GM19328 (cell line): ENCODE data around the gene EGR1.
"Not testable (repeated sequence)": the region's sequence is repeated elsewhere in the genome, so short reads cannot be mapped to it uniquely, and the experiment has no call there.

Experiments
- ATAC-seq: cut with Tn5 transposase; IDR thresholded peaks from one replicate; pipeline ENCODE4 v1.9.1; 2021; ENCODE audit warnings: mild to moderate bottlenecking, moderate library complexity; ENCODE audit not compliant: unreplicated experiment

EGR1 gene

DNA sequence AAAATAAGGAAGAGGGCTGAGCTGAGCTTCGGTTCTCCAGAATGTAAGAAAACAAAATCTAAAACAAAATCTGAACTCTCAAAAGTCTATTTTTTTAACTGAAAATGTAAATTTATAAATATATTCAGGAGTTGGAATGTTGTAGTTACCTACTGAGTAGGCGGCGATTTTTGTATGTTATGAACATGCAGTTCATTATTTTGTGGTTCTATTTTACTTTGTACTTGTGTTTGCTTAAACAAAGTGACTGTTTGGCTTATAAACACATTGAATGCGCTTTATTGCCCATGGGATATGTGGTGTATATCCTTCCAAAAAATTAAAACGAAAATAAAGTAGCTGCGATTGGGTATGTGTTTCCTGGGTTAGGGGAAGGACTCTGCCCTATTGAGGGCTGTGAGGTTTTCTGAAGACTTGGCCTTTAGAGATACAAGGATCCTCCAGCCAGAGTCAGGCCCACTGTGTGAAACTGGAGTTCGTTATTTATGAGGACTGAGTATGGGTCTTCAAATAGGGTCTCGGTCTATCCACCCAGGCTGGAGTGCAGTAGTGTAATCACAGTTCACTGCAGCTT, 3.8 kb downstream of the EGR1 start:
- no peak for ATAC-seq

DNA sequence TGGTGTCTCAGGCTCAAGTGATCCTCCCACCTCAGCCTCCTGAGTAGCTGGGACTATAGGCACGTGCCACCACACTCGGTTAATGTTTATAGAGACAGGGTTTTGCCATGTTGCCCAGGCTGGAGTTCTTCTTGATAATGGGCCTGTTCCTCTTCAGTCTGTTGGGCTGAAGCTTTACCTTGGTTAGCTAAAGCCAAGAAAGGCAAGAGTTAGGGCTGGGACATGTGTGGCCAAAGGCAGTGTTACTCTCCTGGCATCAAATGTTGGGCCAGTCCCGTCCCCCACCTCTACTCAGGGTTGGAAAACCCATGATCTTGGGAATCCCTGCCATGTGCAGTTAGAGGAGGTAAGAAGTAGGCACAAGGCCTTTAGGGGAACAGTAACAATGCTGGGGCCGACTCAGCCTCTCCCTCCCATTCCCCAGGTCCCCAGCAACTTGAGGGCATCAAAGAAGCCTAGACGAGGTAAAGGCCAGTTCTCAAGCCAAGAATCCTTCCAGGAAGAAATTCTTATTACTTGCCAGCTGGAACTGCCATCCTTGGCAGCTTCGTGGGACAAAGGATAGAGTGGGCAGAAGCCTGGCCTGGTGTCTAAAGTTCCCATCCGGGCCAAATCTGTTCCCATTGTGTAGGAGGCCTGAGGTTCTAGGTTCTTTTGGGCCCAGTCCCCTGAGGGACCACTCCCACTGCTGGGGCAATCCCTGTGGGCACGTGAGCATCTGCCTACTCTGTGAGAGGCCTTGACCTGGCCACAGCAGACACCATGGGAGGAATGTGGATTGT, 4.5 kb downstream of the EGR1 start:
- ATAC-seq, result no peak

GRCh38 chr5:138470322-138471051, 5.2 kb downstream of the EGR1 start:
- no peak for ATAC-seq

- ATAC-seq, result no peak
These were observed 5.7 kb downstream of the EGR1 start for GRCh38 chr5:138471052-138471361.

GRCh38 chr5:138472353-138472752, 7.1 kb downstream of the EGR1 start:
- no peak for ATAC-seq

- not testable (repeated sequence) for ATAC-seq
These were observed 7.9 kb downstream of the EGR1 start for GRCh38 chr5:138473151-138473550.

DNA sequence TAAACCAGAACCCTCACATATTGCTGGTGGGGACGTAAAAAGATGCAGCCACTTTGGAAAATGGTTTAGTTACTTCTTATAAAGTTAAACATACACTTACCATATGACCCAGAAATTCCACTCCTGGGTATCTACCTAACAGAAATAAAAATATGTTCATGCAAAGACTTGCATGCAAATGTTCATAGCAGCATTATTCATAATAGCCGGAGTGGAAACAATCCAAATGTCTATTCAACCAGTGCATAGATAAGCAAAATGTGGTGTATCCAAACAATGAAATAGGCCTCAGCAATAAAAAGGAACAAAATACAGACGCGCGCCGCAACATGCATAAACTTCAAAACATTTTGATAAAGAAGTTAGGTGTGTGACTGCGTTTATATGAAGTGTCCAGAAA, 11.6 kb downstream of the EGR1 start:
- no peak for ATAC-seq

DNA sequence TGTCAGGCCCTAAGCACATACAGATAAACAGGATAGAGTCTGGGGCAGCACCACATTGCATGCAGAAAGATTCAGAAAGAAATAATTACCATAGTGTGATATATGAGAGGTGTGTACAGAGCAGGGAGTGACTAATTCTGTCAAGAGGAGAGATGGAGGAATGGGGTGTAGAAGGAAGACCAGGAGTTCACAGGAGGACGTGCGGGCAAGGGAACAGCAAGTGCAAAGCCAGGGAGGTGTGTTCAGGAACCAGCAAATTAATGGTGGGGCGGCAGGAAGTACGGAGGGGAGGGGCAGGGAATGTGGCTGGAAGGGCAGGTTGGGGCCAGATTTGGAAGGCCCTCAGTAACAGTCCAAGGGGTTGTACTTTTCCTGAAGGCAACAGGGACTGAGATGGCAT, 17.4 kb downstream of the EGR1 start:
- ATAC-seq, result no peak

GRCh38 chr5:138488481-138488945, 23.2 kb downstream of the EGR1 start:
- no peak for ATAC-seq

DNA sequence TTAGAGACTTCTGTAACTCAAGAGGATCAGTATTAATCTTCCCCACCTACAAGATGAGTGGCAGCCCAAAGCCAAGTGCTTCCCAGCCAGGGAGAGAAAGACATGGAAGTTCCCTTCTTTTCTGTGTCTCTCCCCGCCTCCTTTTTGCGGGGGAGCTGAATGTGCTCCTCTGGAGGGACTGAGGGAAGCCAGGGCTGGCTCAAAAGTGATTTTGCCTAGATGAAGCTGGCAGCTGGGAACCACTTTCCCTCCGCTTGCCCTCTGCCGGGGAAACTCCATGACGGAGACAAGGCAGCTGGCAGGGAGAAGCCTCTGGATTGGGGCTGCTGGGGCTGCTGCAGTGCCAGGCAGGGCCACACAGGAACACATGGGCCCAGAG, 24.4 kb downstream of the EGR1 start:
- ATAC-seq, result no peak

DNA sequence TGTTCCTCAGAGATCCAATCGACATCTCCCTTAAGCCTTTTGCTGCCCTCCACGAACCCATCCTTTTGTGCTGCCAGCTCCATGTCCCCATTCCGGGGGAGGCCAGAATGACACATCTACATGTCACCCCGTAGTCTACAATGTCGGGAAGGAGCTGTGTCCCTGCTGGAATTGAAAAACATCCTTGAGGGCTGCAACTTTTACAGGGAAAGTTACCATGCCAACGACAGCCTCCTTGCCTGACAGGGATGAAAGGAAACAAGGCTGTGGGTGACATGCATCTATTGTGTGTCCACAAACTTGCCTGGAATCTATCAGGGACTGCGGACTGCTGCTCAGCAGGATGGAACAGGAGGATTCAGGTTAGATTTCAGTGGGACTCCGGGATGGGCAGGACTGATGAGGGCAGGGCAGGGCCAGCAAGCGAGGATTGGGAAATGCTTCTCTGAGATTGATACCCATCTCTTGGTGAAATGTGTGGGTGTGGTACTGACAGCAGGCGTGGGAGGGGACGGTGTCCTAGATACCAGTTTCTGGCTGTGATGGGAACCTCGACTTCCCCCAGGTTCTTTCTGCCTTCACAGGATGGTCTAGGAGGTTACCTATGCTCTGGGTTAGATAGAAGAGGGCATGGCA, 25.5 kb downstream of the EGR1 start:
- ATAC-seq, result no peak

DNA sequence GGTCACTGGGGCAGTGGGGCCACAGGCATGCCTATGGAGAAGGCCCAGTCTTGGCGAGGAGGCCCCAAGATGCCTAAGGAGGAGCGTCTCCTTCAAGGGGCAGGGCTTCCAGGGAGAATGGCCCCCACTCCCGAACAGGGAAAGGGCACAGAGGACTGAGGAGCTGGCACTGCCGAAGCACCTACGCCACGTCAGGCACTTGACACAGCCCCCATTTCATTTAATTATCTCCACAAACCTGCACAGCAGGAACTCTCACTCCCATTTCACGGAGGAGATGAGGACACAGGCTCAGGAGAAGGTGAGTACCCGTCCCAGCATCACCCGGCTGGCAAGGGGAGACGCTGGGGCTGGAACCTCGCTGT, 26.0 kb downstream of the EGR1 start:
- no peak for ATAC-seq

GRCh38 chr5:138491669-138492559, 26.6 kb downstream of the EGR1 start:
- peak; percentile 98 for ATAC-seq

GRCh38 chr5:138492560-138493045, 27.3 kb downstream of the EGR1 start:
- ATAC-seq, result no peak

GRCh38 chr5:138495351-138495750, 30.1 kb downstream of the EGR1 start:
- ATAC-seq, result no peak

DNA sequence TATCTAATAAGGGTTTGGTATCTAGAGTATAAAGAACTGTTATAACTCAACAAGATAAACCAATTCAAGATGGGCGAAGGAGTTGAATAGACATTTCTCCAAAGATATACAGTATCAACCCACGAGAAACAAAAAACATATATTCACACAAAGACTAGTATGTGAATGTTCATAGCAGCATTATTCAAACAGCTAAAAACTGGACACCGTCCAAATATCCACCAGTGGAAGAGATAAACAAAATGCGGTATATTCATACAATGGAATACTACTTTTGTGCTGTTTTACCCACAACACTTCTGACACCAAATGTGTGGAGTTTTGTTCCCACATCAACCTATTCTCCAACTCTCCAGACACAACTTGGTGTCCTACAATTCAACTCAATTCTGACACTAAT, 33.1 kb downstream of the EGR1 start:
- no peak for ATAC-seq

DNA sequence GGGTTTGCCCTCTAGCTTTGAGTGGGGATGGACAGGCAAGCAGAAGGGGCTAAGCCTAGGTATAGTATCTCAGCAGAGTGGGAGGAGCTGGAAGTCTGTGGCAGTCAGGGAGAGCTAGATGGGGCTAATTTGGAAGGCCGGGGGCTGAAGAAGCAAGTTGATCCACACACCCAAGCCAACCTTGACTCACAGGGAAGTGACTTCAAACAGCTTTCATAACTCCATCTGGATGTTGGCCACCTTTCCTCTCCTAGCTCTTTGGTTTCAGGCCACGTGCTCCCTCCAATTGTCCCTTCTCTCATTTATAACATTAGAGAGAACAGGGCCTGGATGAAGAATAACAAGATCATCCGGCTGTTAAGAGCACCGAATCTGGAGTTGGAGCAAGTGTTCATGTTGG, 36.8 kb downstream of the EGR1 start:
- no peak for ATAC-seq

DNA sequence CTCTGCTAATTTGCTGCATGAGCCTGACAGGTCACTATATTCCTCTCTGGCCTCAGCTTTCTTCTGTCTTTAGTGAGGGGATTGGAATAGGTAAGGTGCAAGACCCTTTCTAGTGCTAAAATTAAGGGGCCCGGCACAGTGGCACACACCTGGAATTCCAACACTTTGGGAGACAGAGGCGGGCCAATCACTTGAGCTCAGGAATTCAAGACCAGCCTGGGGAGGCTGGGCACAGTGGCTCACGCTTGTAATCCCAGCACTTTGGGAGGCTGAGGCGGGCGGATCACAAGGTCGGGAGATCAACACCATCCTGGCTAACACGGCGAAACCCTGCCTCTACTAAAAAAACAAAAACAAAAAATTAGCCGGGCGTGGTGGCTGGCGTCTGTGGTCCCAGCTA, 37.2 kb downstream of the EGR1 start:
- ATAC-seq, result no peak

- ATAC-seq, result no peak
These were observed 38.4 kb downstream of the EGR1 start for GRCh38 chr5:138503487-138504270.

- ATAC-seq, result no peak
These were observed 39.5 kb downstream of the EGR1 start for GRCh38 chr5:138504799-138505198.
